ENCODE measurements around the gene CLEC2D.

Gene CLEC2D

DNA sequence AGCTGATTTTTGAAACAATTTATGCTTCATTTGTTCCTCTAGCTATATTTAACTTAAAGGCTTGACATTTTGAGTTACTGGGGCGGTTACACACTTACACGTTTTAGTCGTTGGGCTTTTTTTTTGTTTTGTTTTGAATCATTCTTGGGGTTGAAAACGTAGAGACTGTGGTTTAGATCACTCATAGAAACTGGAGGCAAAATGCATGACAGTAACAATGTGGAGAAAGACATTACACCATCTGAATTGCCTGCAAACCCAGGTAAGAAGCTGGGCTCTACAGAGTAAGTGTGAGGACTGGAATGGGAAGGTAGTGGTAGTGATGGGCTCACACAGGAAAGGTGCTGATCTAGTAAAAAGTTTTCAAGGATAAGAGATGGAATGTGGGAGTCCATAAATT is at the start of gene CLEC2D:
CLEC2D (plus strand) TSS at position 180 of the 400 bp plus-strand sequence; CDS start at position 202, 22 bp downstream.
- no peak for DNase-seq (ENCODE audit: low read depth)

DNA sequence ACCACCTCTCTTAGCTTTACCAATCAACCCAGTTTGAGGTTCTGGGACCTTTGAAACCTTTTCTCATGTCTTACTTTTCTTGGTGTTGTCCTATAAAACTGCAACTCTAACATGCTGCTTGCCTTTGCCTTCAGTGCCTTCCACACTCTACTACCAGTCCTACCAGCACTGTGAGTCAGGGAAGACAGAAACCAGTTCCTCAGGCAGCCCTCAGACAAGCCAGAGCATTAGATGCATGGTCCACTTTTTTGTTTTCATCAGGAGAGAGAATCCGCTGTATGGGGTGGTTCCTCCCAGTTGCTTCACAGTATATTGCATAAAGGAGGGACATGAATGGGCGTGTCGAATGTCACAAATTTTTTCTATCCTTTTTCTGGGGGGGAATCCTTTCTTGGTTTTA is 44.5 kb upstream of the CLEC2D start:
- DNase-seq (ENCODE audit: low read depth), result no peak

DNA sequence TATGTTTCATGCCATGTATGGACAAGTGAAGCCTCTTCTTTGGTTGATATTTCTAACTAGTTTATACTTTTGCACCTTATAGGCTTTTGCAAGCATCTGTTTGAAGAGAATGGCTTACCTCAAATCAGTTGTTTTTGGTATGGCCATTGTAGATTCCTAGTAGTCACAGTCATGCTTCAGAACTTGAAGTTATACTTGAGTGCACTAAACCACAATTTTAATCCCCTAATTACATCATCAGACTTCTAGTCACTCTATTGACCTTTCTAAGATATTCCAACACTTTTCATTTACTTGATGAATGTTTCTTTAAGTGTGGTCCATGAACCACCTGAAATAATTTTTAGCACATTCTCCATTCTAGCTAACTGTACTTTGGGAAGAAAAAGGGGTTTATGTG is 43.2 kb upstream of the CLEC2D start:
- peak; percentile 47 for DNase-seq (ENCODE audit: low read depth)

DNA sequence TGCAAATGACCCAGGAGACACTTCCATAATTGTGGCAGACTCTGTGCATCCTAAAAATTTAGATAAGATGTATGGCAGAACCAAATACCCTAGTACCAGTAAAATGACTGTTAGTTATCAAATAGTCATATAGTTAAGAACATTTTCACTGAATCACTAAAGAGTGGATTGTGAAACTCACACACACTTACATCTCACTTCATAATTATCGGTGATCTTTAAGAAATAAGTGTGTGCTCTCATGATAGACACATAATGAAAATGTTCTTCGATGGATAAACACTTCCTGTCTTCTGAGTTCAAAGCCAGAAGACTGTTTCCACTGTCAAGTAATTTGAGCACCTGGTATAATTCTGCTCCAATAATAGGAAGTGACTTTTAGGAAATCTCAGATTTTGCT is 42.7 kb upstream of the CLEC2D start:
- no peak for DNase-seq (ENCODE audit: low read depth)

- DNase-seq (ENCODE audit: low read depth), result no peak
Observed at GRCh38 chr12:9632766-9633165, 36.7 kb upstream of the CLEC2D start.

DNA sequence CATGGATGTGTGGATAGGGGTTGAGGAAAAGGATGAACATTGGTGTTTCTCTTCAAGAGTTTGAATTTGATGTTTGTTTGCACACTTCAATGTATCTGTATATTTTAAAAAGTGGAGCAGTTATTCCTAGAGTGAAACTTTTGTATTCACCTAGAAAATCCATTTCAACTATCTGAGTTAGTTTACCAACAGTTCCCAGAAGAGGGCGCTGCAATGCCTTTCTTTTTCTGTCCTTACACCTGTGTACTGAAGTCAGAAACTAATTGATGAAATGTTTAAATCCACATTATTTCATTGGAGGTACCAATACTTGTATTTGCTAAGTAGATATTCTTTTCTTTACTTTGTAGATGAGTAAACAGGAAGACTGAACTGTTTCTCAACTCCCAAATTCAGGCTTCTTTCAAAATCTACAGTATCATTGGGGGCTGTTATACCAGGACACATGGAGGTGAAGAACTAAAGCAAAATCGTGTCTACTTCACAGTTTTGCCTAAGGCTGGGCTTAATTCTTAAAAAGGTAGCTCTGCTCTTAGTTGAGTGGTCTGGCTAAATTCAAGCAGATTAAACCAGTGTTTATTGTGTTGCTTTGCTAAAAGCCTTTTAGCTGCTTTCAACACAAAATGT is 35.2 kb upstream of the CLEC2D start:
- DNase-seq (ENCODE audit: low read depth), result peak; percentile 44

DNA sequence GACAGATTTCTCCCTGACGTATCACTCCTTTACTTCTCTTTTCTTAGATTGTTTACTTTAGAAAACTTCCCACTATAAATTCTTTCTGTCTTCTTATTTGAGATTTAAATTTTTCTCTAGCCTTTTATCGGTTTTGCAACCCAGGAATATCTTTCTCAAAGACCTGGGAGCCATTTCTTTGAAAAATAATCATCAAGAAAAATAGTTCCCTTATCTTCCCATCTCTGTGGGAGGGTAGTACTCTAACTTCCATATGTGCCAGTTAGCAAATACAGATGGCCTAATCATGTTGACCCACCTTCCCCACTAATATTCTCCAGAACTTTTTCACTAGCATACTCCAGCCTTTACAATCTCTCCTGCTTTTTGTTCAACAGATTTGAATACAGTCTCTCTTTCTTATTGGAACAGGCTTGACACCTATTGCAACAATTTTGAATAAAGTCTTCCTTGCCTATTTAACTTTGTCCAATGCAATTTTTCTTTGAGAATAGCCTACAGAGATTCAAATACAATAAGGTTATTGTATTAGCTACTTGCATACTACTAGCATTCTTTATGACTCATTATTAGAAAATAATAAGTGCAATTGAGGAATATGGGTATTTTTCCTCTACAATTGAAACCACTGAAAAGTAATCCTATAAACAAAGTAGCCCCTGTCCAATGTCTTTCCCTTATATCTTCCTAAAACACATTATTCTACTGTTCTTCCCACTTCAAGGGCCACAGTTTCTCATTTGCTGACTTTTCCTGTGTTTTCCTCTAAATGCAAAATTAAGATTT is 34.4 kb upstream of the CLEC2D start:
- DNase-seq (ENCODE audit: low read depth), result no peak

DNA sequence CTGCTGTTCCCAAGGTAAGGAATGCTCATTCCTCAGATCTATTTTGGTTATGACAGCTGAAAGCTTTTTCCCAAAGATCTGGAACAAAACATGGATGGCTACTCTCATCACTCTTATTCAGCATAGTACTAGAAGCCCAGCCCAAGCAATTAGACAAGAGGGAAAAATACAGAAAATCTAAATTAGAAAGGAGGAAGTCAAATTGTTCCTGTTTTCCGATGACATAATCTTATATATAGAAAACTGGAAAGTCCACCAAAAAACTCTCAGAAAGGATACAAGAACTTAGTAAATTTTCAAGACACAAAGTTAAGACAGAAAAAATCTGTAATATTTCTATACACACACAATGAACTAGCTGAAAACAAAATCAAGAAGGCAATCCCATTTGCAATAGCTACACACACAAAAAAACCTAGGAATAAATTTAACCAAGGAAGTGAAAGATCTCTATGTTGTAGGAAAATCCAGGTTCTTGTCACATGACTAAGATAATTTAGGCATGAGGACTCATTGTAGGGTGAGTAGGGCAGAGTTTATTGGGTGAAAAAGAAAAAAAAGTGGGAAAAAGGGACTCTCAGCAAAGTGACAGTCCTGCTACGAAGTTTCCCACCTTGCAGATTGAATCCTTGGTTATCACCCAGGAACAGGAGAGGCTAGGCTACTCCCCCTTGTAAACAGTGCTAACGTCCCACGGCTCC is 33.2 kb upstream of the CLEC2D start:
- no peak for DNase-seq (ENCODE audit: low read depth)

- no peak for DNase-seq (ENCODE audit: low read depth)
Observed at GRCh38 chr12:9636851-9637206, 32.7 kb upstream of the CLEC2D start.

GRCh38 chr12:9640024-9640423 is 29.5 kb upstream of the CLEC2D start:
- DNase-seq (ENCODE audit: low read depth), result no peak

- DNase-seq (ENCODE audit: low read depth), result no peak
Observed at GRCh38 chr12:9642606-9643265, 26.8 kb upstream of the CLEC2D start.

DNA sequence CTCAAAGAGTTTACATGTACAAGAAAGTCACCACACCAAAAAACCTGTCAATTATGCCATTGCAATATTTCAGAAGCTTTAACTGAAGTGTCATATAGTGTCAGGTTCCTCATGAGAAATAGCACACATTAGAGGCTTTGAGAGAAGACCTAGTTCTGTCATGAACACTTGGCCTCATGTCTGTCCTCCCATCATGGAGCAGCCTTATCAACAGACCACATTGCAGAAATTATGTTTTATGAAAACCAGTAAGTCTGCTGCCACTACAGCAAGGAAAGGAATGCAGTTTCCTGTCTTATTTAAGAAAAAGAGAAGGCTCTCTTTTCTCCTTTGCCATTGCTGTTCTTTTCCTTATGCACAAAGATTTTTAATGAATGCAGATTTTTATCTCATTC is 26.2 kb upstream of the CLEC2D start:
- no peak for DNase-seq (ENCODE audit: low read depth)

DNA sequence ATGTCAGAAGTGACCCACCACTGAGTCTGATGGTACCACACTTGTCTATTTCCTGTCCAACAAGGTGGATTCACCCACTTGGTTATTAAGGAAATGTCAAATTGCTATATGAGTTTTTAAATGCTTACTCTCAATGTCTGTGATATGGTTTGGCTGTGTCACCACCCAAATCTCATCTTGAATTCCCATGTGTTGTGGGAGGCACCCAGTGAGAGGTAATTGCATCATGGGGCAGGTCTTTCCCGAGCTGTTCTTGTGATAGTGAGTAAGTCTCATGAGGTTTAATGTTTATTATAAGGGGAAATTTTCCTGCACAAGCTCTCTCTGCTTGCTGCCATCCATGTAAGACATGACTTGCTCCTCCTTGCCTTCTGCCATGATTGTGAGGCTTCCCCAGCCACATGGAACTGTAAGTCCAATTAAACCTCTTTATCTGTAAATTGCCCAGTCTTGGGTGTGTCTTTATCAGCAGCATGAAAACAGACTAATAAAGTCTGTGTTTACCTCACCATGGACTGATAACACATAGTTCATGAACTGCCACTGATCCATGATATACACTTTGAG is 24.4 kb upstream of the CLEC2D start:
- DNase-seq (ENCODE audit: low read depth), result peak; percentile 41

GRCh38 chr12:9646794-9647781 is 22.4 kb upstream of the CLEC2D start:
- peak; percentile 43 for DNase-seq (ENCODE audit: low read depth)

- DNase-seq (ENCODE audit: low read depth), result peak; percentile 82
Observed at GRCh38 chr12:9647825-9648700, 21.4 kb upstream of the CLEC2D start.

- DNase-seq (ENCODE audit: low read depth), result no peak
Observed at GRCh38 chr12:9648701-9649531, 20.6 kb upstream of the CLEC2D start.

DNA sequence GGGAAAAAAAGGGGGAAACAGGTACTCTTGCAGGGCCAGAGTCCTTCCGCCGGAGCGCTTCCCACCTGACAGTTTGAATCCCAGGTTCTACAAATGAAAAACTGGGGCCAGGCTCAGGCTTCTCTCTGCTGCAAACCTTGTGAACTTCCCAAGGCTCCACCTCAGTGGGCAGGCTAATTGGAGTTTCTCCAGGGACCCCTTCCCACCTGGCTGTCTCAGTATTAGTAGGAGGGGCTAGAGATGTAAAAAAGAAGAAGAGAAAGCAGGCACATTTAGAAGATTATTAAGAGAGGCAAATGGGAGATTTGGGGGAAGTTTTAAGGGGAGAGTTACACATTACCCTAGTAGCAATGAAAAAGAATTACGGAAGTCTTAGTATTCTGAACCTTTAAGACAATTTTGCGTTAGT is 20.0 kb upstream of the CLEC2D start:
- DNase-seq (ENCODE audit: low read depth), result no peak

GRCh38 chr12:9650151-9650576 is 19.3 kb upstream of the CLEC2D start:
- DNase-seq (ENCODE audit: low read depth), result peak; percentile 38

- DNase-seq (ENCODE audit: low read depth), result peak; percentile 74
Observed at GRCh38 chr12:9651265-9651729, 18.2 kb upstream of the CLEC2D start.

Measured in iris pigment epithelial cell (primary cell).